HG03097 (cell line): ENCODE measurements around the gene TMEM220.

Source experiments
- ATAC-seq: cut with Tn5 transposase; IDR thresholded peaks from one replicate; pipeline ENCODE4 v1.9.1; 2021; ENCODE audit not compliant: unreplicated experiment, low FRiP score

Gene TMEM220

DNA sequence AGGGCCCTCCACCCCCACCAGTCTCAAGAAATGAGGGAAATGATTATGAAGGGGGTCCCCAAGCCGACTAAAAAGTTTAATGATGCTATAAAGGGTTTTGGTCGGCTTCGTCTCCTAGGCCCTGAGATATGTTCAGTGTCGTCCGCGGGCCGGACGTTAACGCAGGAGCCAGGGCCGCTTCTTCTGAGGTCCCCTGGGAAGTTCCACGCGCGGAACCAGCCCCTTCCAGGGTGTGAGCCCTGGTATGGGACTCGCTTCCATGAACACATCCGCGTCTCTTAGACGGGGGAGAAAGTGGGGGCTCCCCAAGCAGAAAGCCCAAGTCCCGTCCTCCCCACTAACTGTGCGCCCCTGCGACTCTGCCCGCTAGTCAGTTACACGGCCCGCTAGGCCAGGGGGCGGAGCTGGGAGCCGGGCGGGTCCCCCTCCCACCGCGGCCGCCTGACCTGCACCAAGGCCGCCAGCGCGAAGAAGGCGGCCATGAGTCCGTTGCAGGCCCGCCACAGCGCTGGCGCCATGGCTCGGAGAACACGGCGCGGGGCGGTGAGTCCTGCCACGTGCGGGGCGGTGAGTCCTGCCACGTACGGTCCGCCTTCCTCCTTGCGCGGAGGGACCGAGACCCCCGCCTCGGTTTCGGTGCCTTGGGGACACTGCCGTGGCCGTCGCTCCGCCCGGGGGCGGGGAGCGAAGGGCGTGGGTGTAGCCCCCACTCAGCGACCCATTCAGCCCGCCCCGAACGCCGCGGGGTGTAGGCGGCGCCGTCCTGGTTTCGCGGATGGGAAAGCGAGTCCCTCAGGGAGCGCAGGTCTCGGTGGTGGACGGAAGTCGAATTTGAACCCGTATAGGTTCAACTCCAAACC lies at the start of gene TMEM220:
TMEM220 (minus strand) TSS at position 690 of the 860 bp plus-strand sequence; CDS start at position 518, 172 bp downstream.
- ATAC-seq = peak; percentile 68

DNA sequence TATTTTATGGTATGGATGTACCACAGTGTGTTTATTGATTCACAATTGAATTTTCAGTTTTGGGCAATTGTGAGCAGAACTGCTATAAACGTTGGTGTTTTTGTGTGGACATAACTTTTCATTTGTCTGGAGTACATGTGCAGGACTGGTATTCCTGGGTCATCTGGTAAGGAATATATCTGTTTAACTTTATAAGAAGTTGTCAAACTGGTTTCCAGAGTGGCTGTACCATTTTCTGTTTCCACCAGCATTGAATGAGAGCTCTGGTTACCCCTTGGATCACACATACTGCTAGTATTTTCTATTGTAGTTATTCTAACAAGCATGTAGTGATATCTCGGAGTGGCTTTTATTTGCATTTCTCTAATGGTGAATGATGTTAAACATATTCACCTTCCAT lies 49.8 kb upstream of the TMEM220 start:
- ATAC-seq = no peak

DNA sequence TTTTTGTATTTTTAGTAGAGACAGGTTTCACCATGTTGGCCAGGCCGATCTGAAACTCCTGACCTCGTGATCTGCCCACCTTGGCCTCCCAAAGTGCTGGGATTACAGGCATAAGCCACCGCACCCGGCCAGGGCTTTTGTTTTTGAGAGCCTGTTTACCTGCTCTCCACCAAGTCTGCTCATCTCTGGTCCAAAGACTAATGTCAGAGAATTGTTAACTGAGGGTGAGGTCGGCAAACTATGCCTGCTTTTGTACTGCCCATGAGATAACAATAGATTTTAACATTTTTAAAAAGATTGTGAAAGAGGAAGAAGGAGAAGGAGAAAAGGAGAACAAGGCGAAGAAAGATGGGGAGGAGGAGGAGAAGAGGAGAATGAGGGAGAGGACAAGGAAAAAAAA lies 48.1 kb upstream of the TMEM220 start:
- no peak for ATAC-seq

GRCh38 chr17:10777131-10777807 lies 47.4 kb upstream of the TMEM220 start:
- ATAC-seq = no peak

- ATAC-seq = no peak
These were observed 46.6 kb upstream of the TMEM220 start for GRCh38 chr17:10776381-10776780.

DNA sequence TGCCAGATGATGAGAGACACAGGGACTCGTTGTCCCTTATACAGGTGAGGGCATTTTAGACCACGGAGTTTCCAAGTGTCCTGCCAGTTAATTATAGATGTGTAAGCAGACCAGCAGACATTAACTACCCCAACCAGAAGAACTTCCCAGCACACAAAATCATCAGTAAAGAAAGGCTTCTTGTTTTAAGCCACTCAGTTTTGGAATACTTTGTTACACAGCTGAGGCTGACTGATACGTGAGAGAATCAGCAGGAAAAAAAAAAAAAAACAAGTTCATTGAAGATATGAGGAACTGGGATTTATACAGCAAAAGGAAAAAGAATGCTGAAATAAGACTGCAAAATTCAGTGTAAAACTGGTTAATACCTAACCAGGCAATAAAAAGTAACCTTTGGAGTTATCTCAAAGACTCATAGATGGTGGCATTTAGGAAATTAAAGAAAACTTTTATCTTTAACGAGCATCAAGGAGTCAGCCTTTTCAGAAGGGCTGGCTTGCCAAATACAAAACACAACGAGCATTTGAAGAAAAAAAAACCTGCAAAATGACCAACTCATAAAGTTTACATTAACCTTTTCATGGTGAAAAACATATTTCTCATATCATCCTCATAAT lies 46.0 kb upstream of the TMEM220 start:
- no peak for ATAC-seq

DNA sequence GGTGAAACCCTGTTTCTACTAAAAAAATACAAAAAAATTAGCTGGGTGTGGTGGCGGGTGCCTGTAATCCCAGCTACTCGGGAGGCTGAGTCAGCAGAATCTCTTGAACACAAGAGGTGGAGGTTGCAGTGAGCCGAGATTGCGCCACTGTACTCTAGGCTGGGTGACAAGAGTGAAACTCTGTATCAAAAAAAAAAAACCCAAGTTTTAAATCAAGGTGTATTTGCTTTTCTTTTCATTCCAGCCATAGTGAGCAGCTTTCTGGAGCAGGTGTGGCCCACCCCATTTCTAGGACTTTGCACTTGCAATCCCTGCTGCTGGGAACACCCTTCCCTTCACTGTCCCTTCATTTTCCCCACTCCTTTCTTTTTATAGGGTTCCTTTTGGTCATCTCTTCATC lies 45.2 kb upstream of the TMEM220 start:
- no peak for ATAC-seq

- no peak for ATAC-seq
These were observed 43.6 kb upstream of the TMEM220 start for GRCh38 chr17:10773391-10773790.

DNA sequence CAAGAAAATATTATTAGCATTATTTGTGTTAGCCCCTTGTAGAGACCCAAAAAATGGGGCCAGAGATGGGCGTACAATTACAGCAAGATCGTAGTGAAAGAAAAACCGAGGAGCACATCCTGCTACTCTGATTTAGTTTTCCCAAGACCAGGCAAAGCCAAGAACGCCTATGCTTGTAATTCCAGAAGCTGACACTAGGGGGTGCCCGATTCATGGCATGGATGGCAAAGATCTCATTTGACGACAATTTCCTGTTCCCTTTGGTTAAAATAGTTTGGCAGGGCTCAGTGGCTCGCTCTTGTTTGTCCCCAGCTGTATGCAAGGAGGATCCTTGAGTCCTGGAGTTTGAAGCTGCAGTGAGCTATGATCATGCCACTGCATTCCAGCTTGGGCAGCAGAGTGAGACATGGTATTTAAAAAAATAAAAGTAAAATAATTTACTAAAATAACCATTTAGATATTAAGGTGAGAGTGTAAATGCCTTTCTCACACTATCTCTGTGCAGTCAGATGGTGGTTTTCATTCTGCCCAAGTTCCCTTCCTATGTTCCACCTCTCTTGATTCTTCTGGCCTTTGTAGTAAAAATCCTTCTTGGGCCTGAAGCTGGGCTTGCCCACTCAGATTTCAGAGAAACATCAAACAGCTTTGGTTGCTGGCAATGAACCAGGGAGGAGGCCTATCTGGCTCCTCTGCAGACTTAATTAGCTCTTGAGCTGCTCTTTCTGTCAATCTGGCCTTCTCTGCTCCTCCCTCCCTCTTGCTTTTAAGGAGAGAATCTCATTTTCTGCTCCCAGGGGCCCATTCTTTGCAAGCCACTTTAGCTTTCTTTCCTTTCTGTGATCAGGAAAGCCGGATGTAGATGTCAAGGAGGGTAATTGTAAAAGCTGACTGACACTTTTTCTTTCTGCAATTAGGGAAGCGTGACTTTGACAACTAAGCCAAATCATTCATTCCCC lies 42.9 kb upstream of the TMEM220 start:
- ATAC-seq = no peak

- no peak for ATAC-seq
These were observed 41.3 kb upstream of the TMEM220 start for GRCh38 chr17:10771148-10771547.

DNA sequence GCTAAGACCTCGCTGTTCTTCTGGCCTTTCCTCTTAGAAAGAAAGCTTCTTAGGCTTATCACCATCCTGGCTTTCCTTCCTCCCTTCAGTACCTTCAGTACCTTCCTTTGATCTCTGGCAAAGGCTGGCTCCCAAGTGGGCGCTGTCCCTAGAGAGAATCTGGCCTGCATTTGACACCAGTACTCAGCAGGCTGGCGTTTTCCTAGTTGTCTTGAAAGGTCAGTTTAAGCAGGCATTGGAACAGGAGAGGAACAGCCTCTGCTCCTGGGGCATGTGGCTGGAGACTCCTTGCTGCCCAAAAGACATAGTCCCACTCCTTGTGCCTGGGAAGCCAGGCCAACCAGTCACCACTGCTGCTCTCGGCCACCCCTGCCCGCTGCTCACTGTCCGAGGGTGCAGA lies 40.0 kb upstream of the TMEM220 start:
- ATAC-seq = no peak

GRCh38 chr17:10768750-10769251 lies 39.0 kb upstream of the TMEM220 start:
- no peak for ATAC-seq

- no peak for ATAC-seq
These were observed 37.4 kb upstream of the TMEM220 start for GRCh38 chr17:10767232-10767631.

GRCh38 chr17:10762037-10762436 lies 32.2 kb upstream of the TMEM220 start:
- no peak for ATAC-seq

- ATAC-seq = no peak
These were observed 31.5 kb upstream of the TMEM220 start for GRCh38 chr17:10761281-10761680.

GRCh38 chr17:10758062-10758461 lies 28.2 kb upstream of the TMEM220 start:
- ATAC-seq = no peak

GRCh38 chr17:10757647-10758046 lies 27.8 kb upstream of the TMEM220 start:
- ATAC-seq = no peak

GRCh38 chr17:10757067-10757466 lies 27.2 kb upstream of the TMEM220 start:
- ATAC-seq = no peak

- ATAC-seq = no peak
These were observed 26.8 kb upstream of the TMEM220 start for GRCh38 chr17:10756619-10757018.

GRCh38 chr17:10756185-10756584 lies 26.4 kb upstream of the TMEM220 start:
- no peak for ATAC-seq
